HL-60 (cell line): Measurements from ENCODE around the gene ARNT2.

Experiments
- GABPA ChIP-seq: IDR thresholded peaks from 2 replicates; pipeline ENCODE4 v1.6.1; 2012; ENCODE audit warnings: low read depth
- POLR2AphosphoS5 ChIP-seq: IDR thresholded peaks from 2 replicates; pipeline ENCODE4 v1.6.1; 2012; ENCODE audit warnings: low read depth
- REST ChIP-seq: IDR thresholded peaks from 2 replicates; pipeline ENCODE4 v1.6.1; 2012; ENCODE audit warnings: low read depth; ENCODE audit not compliant: insufficient replicate concordance
- SPI1 ChIP-seq: IDR thresholded peaks from 2 replicates; pipeline ENCODE4 v1.6.1; 2012; ENCODE audit warnings: low read depth, mild to moderate bottlenecking, borderline replicate concordance
- TF ChIP-seq, protein P1 (sequence below): IDR thresholded peaks from one replicate; pipeline ENCODE4 v1.5.1; 2011; ENCODE audit warnings: low read length, control low read depth, inconsistent platforms; ENCODE audit not compliant: insufficient read depth

- TF ChIP-seq, protein P1, sequence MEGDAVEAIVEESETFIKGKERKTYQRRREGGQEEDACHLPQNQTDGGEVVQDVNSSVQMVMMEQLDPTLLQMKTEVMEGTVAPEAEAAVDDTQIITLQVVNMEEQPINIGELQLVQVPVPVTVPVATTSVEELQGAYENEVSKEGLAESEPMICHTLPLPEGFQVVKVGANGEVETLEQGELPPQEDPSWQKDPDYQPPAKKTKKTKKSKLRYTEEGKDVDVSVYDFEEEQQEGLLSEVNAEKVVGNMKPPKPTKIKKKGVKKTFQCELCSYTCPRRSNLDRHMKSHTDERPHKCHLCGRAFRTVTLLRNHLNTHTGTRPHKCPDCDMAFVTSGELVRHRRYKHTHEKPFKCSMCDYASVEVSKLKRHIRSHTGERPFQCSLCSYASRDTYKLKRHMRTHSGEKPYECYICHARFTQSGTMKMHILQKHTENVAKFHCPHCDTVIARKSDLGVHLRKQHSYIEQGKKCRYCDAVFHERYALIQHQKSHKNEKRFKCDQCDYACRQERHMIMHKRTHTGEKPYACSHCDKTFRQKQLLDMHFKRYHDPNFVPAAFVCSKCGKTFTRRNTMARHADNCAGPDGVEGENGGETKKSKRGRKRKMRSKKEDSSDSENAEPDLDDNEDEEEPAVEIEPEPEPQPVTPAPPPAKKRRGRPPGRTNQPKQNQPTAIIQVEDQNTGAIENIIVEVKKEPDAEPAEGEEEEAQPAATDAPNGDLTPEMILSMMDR: no peak
- TF ChIP-seq POLR2AphosphoS5: no peak
- no peak for TF ChIP-seq REST
- TF ChIP-seq GABPA: no peak
- TF ChIP-seq SPI1: no peak
Measured at GRCh38 chr15:80508783-80509182, 104.6 kb downstream of the ARNT2 start.
